Endothelial cell of umbilical vein (primary cell): Measurements from ENCODE around the gene AGR2.

Experiments
- CTCF ChIP-seq, 2 donors: IDR thresholded peaks; 1 replicate in 1 of 2; 2 replicates in 1 of 2; pipeline ENCODE4 v1.5.1; 2011; ENCODE audit warnings: low read length in 2 of 2, mild to moderate bottlenecking in 2 of 2, moderate library complexity in 2 of 2, control low read depth in 1 of 2, inconsistent platforms in 1 of 2, low read depth in 1 of 2; ENCODE audit not compliant: insufficient read depth in 1 of 2; ENCODE audit errors: extremely low read depth in 1 of 2
- EZH2 ChIP-seq: IDR thresholded peaks from 2 replicates; pipeline ENCODE4 v1.6.1; 2012; ENCODE audit warnings: borderline replicate concordance, low read depth, mild to moderate bottlenecking, moderate library complexity, low read length, inconsistent platforms; ENCODE audit not compliant: severe bottlenecking
- FOS ChIP-seq: IDR thresholded peaks from 2 replicates; pipeline ENCODE4 v1.6.1; 2011; ENCODE audit warnings: mild to moderate bottlenecking, low read length, moderate library complexity, borderline replicate concordance; ENCODE audit not compliant: insufficient read depth
- GATA2 ChIP-seq: IDR thresholded peaks from 2 replicates; pipeline ENCODE4 v1.7.0; 2011; ENCODE audit warnings: low read depth, mild to moderate bottlenecking, moderate library complexity, mixed read lengths, low read length; ENCODE audit not compliant: insufficient read length, insufficient read depth
- JUN ChIP-seq: IDR thresholded peaks from 2 replicates; pipeline ENCODE4 v1.6.1; 2011; ENCODE audit warnings: borderline replicate concordance, low read depth; ENCODE audit not compliant: insufficient read length, insufficient read depth
- MAX ChIP-seq: IDR thresholded peaks from 2 replicates; pipeline ENCODE4 v1.6.1; 2011; ENCODE audit not compliant: insufficient read depth, insufficient read length
- MYC ChIP-seq: IDR thresholded peaks from one replicate; pipeline ENCODE4 v1.6.1; 2011; ENCODE audit warnings: mild to moderate bottlenecking, low read depth, low read length
- POLR2A ChIP-seq: IDR thresholded peaks from 2 replicates; pipeline ENCODE4 v1.6.1; 2012; ENCODE audit warnings: low read depth, mild to moderate bottlenecking, control low read depth, low read length
- POLR2AphosphoS5 ChIP-seq: IDR thresholded peaks from 2 replicates; pipeline ENCODE4 v1.6.1; 2012; ENCODE audit warnings: low read depth, mild to moderate bottlenecking, control low read depth, low read length, moderate library complexity; ENCODE audit not compliant: insufficient read depth

GRCh38 chr7:16759840-16760239 lies 45.0 kb downstream of the AGR2 start:
- no peak for TF ChIP-seq POLR2AphosphoS5
- TF ChIP-seq CTCF (IDR thresholded peaks at IDR 0.05; ENCODE audit: extremely low read depth in 1 of 2, insufficient read depth in 1 of 2, low read depth in 1 of 2, low read length in 2 of 2): no peak
- TF ChIP-seq POLR2A: no peak
- TF ChIP-seq EZH2: no peak
- no peak for TF ChIP-seq FOS
- TF ChIP-seq MYC: no peak
- TF ChIP-seq JUN: no peak
- TF ChIP-seq MAX: no peak
- no peak for TF ChIP-seq GATA2
